Liver (tissue), 9 donors: ENCODE measurements around the gene AHCY. TPM values are rescaled to one million over a fixed set of nuclear protein-coding genes. Genes with fewer than 3 reads are reported as not detected.

Experiments
- DNase-seq: peaks from one replicate; pipeline ENCODE4 v3.0.0-alpha.2; 2017; ENCODE audit warnings: low spot score
- H3K27ac ChIP-seq, 2 donors: one replicate each; pipeline ENCODE4 v1.7.0; 2013; ENCODE audit warnings: inconsistent platforms in 2 of 2, low read length in 2 of 2, control low read depth in 1 of 2, low read depth in 1 of 2, mild to moderate bottlenecking in 1 of 2
- H3K27me3 ChIP-seq, 4 donors: one replicate each; pipeline versions ENCODE4 v1.6.1 to v1.7.0; 2013; ENCODE audit warnings: low read length in 3 of 4, inconsistent platforms in 1 of 4, mild to moderate bottlenecking in 1 of 4, moderate library complexity in 1 of 4; ENCODE audit not compliant: control insufficient read depth in 4 of 4, insufficient read depth in 4 of 4
- H3K36me3 ChIP-seq, 4 donors: one replicate each; pipeline versions ENCODE4 v1.6.1 to v1.7.0; 2013; ENCODE audit warnings: low read length in 3 of 4, mild to moderate bottlenecking in 3 of 4, low read depth in 1 of 4, moderate library complexity in 1 of 4; ENCODE audit not compliant: control insufficient read depth in 4 of 4, insufficient read depth in 3 of 4
- H3K4me1 ChIP-seq, 4 donors: one replicate each; pipeline versions ENCODE4 v1.6.1 to v1.7.0; 2013; ENCODE audit warnings: low read length in 3 of 4, mild to moderate bottlenecking in 3 of 4, moderate library complexity in 1 of 4; ENCODE audit not compliant: control insufficient read depth in 4 of 4, insufficient read depth in 4 of 4
- H3K4me3 ChIP-seq, 3 donors: one replicate each; pipeline versions ENCODE4 v1.6.1 to v1.7.0; 2013; ENCODE audit warnings: low read length in 3 of 3, control low read depth in 1 of 3, low read depth in 1 of 3, mild to moderate bottlenecking in 1 of 3
- H3K9ac ChIP-seq, 2 donors: one replicate each; pipeline ENCODE4 v1.7.0; 2013; ENCODE audit warnings: low read length in 2 of 2, mild to moderate bottlenecking in 2 of 2, moderate library complexity in 2 of 2, control low read depth in 1 of 2, low read depth in 1 of 2
- H3K9me3 ChIP-seq, 4 donors: one replicate each; pipeline versions ENCODE4 v1.6.1 to v1.7.0; 2013; ENCODE audit warnings: low read length in 3 of 4; ENCODE audit not compliant: control insufficient read depth in 4 of 4
- EGR1 ChIP-seq, 2 donors: IDR thresholded peaks; 2 replicates each; pipeline ENCODE4 v1.6.1; 2016 to 2018; ENCODE audit warnings: antibody characterized with exemption in 2 of 2, low read depth in 2 of 2
- FOXA1 ChIP-seq: IDR thresholded peaks from 2 replicates; pipeline ENCODE4 v1.6.1; 2016; ENCODE audit warnings: antibody characterized with exemption
- FOXA2 ChIP-seq: IDR thresholded peaks from 2 replicates; pipeline ENCODE4 v1.6.1; 2016; ENCODE audit warnings: antibody characterized with exemption
- GABPA ChIP-seq, 2 donors: IDR thresholded peaks in 1 of 2; conservative IDR thresholded peaks in 1 of 2; 2 replicates each; pipeline ENCODE4 v1.6.1; 2016; ENCODE audit warnings: antibody characterized with exemption in 2 of 2, mild to moderate bottlenecking in 1 of 2, moderate library complexity in 1 of 2
- HNF4A ChIP-seq, 2 donors: conservative IDR thresholded peaks; 2 replicates each; pipeline ENCODE4 v1.6.1; 2016; ENCODE audit warnings: antibody characterized with exemption in 2 of 2, mild to moderate bottlenecking in 2 of 2
- HNF4G ChIP-seq: IDR thresholded peaks from 2 replicates; pipeline ENCODE4 v1.6.1; 2016; ENCODE audit warnings: antibody characterized with exemption
- JUND ChIP-seq, 2 donors: IDR thresholded peaks; 2 replicates each; pipeline ENCODE4 v1.6.1; 2016; ENCODE audit warnings: antibody characterized with exemption in 2 of 2
- NR2F2 ChIP-seq: IDR thresholded peaks from 2 replicates; pipeline ENCODE4 v1.6.1; 2016; ENCODE audit warnings: antibody characterized with exemption
- RAD21 ChIP-seq, 2 donors: IDR thresholded peaks; 2 replicates each; pipeline ENCODE4 v1.6.1; 2016; ENCODE audit warnings: antibody characterized with exemption in 2 of 2, mild to moderate bottlenecking in 2 of 2
- RXRA ChIP-seq, 2 donors: IDR thresholded peaks; 2 replicates each; pipeline ENCODE4 v1.6.1; 2017 to 2018; ENCODE audit warnings: antibody characterized with exemption in 2 of 2, mild to moderate bottlenecking in 1 of 2
- SP1 ChIP-seq: IDR thresholded peaks from 2 replicates; pipeline ENCODE4 v1.6.1; 2018; ENCODE audit warnings: antibody characterized with exemption, mild to moderate bottlenecking
- YY1 ChIP-seq: IDR thresholded peaks from 2 replicates; pipeline ENCODE4 v1.6.1; 2016; ENCODE audit warnings: antibody characterized with exemption, mild to moderate bottlenecking
- WGBS: extraction: QIAGEN DNeasy Blood & Tissue Kit; methylation state at CpG from one replicate; pipeline ENCODE4 v1.1.7; 2013; 5-methylcytosine and 5-hydroxymethylcytosine counted together
- polyA plus RNA-seq, 2 donors: library from polyadenylated mRNA; stranded (reverse) in 1 of 2; unstranded in 1 of 2; fragments of 200-250 nt in 1 of 2; fragments of >200 nt in 1 of 2; fragmentation: Nextera tagmentation in 1 of 2; extraction: Ambion mirVana in 1 of 2; gene quantifications; one replicate each; pipeline versions ENCODE4 v1.2.1 to v1.2.3, GENCODE V29; 2013 to 2015
- total RNA-seq, 2 donors: library from RNA; depleted of rRNA; stranded (reverse); fragments of >200 nt; gene quantifications; one replicate each; pipeline ENCODE4 v1.2.3, GENCODE V29; 2014
- TF ChIP-seq, protein P1 (sequence below): fragments of 150-350 bp; IDR thresholded peaks from 2 replicates; pipeline ENCODE4 v1.5.1; 2017; ENCODE audit warnings: improper control_type of control experiment, low read depth, low read length; ENCODE audit not compliant: missing input control
- TF ChIP-seq, protein P2 (sequence below): IDR thresholded peaks from 2 replicates; pipeline ENCODE4 v1.6.1; 2016; ENCODE audit warnings: antibody characterized with exemption
- TF ChIP-seq, protein P3 (sequence below): IDR thresholded peaks from 2 replicates; pipeline ENCODE4 v1.6.1; 2016; ENCODE audit warnings: antibody characterized with exemption
- TF ChIP-seq, protein P4 (sequence below): IDR thresholded peaks from 2 replicates; pipeline ENCODE4 v1.6.1; 2016; ENCODE audit warnings: antibody characterized with exemption, mild to moderate bottlenecking
- TF ChIP-seq, protein P5 (sequence below): IDR thresholded peaks from 2 replicates; pipeline ENCODE4 v1.6.1; 2016; ENCODE audit warnings: antibody characterized with exemption
- donor health status: healthy.
- donor health status: healthy.
- donor health status: healthy.
- donor health status: healthy.
- donor health status: healthy.

Gene AHCY
- total and polyA plus RNA-seq, 4 donors: 56.0 to 138 (median 113) TPM

DNA sequence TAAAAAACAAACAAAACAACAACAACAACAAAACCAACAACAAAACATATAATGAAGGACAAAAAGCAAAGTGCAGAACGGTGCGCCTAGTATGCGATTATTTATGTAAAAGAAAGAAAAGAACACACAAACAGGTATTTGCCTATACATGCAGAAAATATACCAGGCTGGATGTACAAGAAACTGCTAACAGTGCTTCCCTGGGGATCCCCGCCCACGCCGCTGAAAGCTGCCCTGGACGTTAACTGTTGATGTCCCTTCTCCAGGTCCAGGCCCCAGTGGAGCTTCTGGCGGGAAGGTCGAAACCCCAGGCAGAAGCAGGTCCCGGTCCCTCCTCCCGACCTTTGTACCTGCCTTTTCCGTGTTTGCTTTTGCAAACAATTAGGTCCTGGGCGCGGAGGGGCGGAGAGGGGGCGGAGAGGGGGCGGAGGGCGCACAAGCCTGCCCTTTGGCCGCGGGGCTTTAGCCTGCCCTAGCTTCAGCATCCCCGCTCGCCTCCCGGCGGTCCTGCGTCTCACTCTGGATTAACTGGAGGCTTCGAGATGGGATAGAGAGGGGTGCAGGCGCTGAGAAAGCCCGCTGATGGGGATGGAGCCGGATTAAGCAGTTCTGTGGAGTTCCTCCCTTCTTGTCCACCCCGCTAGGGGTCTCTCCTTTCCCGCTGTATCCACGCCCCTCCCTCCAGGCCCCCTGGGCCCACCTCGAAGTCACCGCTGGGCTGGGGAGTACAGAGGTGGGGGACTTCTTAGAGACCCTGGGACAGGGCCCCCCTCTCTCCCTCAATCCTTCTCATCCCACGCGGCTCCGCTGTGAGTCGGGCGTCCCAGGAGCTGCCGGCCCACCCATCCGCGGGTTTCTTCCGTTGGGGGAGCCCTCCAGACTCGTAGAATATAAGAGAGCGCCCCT is 8.2 kb upstream of the AHCY start (continued):
- TF ChIP-seq, protein P1, sequence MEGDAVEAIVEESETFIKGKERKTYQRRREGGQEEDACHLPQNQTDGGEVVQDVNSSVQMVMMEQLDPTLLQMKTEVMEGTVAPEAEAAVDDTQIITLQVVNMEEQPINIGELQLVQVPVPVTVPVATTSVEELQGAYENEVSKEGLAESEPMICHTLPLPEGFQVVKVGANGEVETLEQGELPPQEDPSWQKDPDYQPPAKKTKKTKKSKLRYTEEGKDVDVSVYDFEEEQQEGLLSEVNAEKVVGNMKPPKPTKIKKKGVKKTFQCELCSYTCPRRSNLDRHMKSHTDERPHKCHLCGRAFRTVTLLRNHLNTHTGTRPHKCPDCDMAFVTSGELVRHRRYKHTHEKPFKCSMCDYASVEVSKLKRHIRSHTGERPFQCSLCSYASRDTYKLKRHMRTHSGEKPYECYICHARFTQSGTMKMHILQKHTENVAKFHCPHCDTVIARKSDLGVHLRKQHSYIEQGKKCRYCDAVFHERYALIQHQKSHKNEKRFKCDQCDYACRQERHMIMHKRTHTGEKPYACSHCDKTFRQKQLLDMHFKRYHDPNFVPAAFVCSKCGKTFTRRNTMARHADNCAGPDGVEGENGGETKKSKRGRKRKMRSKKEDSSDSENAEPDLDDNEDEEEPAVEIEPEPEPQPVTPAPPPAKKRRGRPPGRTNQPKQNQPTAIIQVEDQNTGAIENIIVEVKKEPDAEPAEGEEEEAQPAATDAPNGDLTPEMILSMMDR: no peak

DNA sequence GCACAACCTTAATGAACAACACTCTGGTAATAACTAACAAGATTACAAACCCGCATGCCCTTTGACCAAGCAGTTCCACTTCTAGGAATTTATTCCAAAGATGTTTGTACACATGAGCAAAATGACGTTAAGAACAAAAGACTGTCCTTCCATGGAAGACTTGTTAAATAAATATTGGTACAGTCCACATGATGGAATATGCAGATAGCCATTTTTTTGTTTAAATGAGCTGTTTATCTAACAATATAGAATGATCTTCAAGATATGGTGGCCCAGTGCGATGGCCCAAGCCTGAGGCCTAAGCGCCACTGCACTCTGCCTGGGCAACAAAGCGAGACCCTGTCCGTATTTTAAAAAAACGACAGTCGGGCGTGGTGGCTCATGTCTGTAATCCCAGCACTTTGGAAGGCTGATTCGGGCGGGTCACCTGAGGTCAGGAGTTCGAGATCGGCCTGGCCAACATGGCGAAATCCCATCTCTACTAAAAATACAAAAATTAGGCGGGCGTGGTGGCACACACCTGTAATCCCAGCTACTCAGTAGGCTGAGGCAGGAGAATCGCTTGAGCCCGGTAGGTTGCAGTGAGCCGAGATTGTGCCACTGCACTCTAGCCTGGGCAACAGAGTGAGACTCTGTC is 7.4 kb upstream of the AHCY start:
- peak overlapping the region; percentile 55 to 69 for H3K27ac ChIP-seq
- peak overlapping the region in 1 of 2 donors; percentile 37 for H3K9ac ChIP-seq
- WGBS: 25% methylated on average over 19 of the region's 19 CpGs
- no peaks in the 10 kb centered on the region for H3K36me3 ChIP-seq
- H3K27me3 ChIP-seq: no peaks in the 10 kb centered on the region
- no peak for DNase-seq
- H3K4me1 ChIP-seq: peaks cover 0 to 37% (median 28%) of the 10 kb centered on the region in 4 donors
- H3K4me3 ChIP-seq: peak overlapping the region in 2 of 3 donors; percentile 6 to 9
- TF ChIP-seq JUND (IDR thresholded peaks at IDR 0.05) (peak in 1 of 2 donors; percentile 38), HNF4G (peak; percentile 13), SP1 (no peak), EGR1 (IDR thresholded peaks at IDR 0.05; ENCODE audit: low read depth in 2 of 2) (no peak), GABPA (IDR thresholded peaks at IDR 0.05 in 1 of 2, conservative IDR thresholded peaks at IDR 0.05 in 1 of 2) (no peak), RXRA (IDR thresholded peaks at IDR 0.05) (peak; percentile 29 to 70), HNF4A (conservative IDR thresholded peaks at IDR 0.05) (peak; percentile 50 to 81), FOXA2 (peak; percentile 57), YY1 (peak; percentile 29), RAD21 (IDR thresholded peaks at IDR 0.05) (no peak), FOXA1 (peak; percentile 36), NR2F2 (no peak)
- TF ChIP-seq, protein P2, sequence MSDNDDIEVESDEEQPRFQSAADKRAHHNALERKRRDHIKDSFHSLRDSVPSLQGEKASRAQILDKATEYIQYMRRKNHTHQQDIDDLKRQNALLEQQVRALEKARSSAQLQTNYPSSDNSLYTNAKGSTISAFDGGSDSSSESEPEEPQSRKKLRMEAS: peak; percentile 27
- TF ChIP-seq, protein P1: no peak
- TF ChIP-seq, protein P3, sequence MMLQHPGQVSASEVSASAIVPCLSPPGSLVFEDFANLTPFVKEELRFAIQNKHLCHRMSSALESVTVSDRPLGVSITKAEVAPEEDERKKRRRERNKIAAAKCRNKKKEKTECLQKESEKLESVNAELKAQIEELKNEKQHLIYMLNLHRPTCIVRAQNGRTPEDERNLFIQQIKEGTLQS: no peak
- TF ChIP-seq, protein P4, sequence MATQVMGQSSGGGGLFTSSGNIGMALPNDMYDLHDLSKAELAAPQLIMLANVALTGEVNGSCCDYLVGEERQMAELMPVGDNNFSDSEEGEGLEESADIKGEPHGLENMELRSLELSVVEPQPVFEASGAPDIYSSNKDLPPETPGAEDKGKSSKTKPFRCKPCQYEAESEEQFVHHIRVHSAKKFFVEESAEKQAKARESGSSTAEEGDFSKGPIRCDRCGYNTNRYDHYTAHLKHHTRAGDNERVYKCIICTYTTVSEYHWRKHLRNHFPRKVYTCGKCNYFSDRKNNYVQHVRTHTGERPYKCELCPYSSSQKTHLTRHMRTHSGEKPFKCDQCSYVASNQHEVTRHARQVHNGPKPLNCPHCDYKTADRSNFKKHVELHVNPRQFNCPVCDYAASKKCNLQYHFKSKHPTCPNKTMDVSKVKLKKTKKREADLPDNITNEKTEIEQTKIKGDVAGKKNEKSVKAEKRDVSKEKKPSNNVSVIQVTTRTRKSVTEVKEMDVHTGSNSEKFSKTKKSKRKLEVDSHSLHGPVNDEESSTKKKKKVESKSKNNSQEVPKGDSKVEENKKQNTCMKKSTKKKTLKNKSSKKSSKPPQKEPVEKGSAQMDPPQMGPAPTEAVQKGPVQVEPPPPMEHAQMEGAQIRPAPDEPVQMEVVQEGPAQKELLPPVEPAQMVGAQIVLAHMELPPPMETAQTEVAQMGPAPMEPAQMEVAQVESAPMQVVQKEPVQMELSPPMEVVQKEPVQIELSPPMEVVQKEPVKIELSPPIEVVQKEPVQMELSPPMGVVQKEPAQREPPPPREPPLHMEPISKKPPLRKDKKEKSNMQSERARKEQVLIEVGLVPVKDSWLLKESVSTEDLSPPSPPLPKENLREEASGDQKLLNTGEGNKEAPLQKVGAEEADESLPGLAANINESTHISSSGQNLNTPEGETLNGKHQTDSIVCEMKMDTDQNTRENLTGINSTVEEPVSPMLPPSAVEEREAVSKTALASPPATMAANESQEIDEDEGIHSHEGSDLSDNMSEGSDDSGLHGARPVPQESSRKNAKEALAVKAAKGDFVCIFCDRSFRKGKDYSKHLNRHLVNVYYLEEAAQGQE: no peak
- TF ChIP-seq, protein P5, sequence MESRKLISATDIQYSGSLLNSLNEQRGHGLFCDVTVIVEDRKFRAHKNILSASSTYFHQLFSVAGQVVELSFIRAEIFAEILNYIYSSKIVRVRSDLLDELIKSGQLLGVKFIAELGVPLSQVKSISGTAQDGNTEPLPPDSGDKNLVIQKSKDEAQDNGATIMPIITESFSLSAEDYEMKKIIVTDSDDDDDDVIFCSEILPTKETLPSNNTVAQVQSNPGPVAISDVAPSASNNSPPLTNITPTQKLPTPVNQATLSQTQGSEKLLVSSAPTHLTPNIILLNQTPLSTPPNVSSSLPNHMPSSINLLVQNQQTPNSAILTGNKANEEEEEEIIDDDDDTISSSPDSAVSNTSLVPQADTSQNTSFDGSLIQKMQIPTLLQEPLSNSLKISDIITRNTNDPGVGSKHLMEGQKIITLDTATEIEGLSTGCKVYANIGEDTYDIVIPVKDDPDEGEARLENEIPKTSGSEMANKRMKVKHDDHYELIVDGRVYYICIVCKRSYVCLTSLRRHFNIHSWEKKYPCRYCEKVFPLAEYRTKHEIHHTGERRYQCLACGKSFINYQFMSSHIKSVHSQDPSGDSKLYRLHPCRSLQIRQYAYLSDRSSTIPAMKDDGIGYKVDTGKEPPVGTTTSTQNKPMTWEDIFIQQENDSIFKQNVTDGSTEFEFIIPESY: no peak
- H3K9me3 ChIP-seq: no peaks in the 10 kb centered on the region
